Measurements from ENCODE around the gene TAF5.

DNA sequence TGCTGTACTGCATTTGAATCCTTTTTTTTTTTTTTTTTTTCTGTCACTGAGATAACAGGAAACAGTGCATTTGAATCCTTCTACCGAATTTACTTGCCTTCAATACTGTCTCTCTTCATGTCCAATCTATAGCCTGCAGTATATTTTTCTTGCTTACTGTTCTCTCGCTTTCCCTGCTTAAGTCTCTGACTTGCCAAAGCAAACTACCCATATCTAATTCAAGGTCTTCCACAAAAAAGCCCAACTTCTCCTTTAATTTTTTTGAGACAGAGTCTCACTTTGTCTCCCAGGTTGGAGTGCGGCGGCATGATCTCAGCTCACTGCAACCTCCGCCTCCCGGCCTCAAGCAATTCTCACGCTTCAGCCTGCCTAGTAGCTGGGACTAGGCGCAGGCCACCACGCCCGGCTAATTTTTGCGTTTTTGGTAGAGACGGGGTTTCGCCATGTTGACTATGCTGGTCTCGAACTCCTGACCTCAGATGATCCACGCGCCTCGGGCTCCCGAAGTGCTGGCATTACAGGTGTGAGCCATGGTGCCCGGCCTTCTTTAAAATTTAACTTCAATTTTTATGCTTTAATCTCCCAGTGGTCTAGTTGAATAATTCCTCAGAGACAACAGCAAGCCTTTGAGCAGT, 29.5 kb downstream of the TAF5 start:
- TF ChIP-seq, protein P1, sequence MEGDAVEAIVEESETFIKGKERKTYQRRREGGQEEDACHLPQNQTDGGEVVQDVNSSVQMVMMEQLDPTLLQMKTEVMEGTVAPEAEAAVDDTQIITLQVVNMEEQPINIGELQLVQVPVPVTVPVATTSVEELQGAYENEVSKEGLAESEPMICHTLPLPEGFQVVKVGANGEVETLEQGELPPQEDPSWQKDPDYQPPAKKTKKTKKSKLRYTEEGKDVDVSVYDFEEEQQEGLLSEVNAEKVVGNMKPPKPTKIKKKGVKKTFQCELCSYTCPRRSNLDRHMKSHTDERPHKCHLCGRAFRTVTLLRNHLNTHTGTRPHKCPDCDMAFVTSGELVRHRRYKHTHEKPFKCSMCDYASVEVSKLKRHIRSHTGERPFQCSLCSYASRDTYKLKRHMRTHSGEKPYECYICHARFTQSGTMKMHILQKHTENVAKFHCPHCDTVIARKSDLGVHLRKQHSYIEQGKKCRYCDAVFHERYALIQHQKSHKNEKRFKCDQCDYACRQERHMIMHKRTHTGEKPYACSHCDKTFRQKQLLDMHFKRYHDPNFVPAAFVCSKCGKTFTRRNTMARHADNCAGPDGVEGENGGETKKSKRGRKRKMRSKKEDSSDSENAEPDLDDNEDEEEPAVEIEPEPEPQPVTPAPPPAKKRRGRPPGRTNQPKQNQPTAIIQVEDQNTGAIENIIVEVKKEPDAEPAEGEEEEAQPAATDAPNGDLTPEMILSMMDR (IDR thresholded peaks at IDR 0.05): no peak
- no peak for TF ChIP-seq ZFX (IDR thresholded peaks at IDR 0.05; ENCODE audit: borderline replicate concordance)

All from 22Rv1 (cell line).